H9 (cell line): Measurements from ENCODE around the gene ATP10B. TPM values are rescaled to one million over a fixed set of nuclear protein-coding genes. Genes with fewer than 3 reads are reported as not detected.

Experiments
- DNase-seq: peaks from one replicate; pipeline ENCODE4 v3.0.0-alpha.2; 2017
- H2AFZ ChIP-seq: one replicate; pipeline ENCODE4 v1.6.1; 2013; ENCODE audit warnings: mild to moderate bottlenecking, low read length, control low read depth, moderate library complexity
- H2AK5ac ChIP-seq: 2 replicates; pipeline ENCODE4 v1.6.1; 2013; ENCODE audit warnings: low read length, control low read depth, mixed read lengths; ENCODE audit not compliant: insufficient read length
- H2BK120ac ChIP-seq: one replicate; pipeline ENCODE4 v1.6.1; 2013; ENCODE audit warnings: low read depth, mild to moderate bottlenecking, low read length, control low read depth, inconsistent platforms; ENCODE audit not compliant: poor library complexity, severe bottlenecking
- H2BK12ac ChIP-seq: 2 replicates; pipeline ENCODE4 v1.6.1; 2013; ENCODE audit warnings: low read length, control low read depth, mixed read lengths, low read depth; ENCODE audit not compliant: insufficient read length
- H2BK15ac ChIP-seq: 2 replicates; pipeline ENCODE4 v1.6.1; 2013; ENCODE audit warnings: low read depth, low read length, control low read depth
- H2BK20ac ChIP-seq: one replicate; pipeline ENCODE4 v1.6.1; 2013; ENCODE audit warnings: low read depth, mild to moderate bottlenecking, low read length, control low read depth, inconsistent platforms; ENCODE audit not compliant: poor library complexity, severe bottlenecking
- H2BK5ac ChIP-seq: 2 replicates; pipeline ENCODE4 v1.6.1; 2013; ENCODE audit warnings: low read length, control low read depth, mixed read lengths; ENCODE audit not compliant: insufficient read length
- H3K14ac ChIP-seq: 2 replicates; pipeline ENCODE4 v1.6.1; 2013; ENCODE audit warnings: low read length, control low read depth; ENCODE audit not compliant: insufficient read depth
- H3K18ac ChIP-seq: 2 replicates; pipeline ENCODE4 v1.6.1; 2013; ENCODE audit warnings: low read depth, mild to moderate bottlenecking, mixed read lengths, low read length, control low read depth; ENCODE audit not compliant: insufficient read length
- H3K23ac ChIP-seq: 2 replicates; pipeline ENCODE4 v1.6.1; 2013; ENCODE audit warnings: low read length, control low read depth, mixed read lengths, low read depth; ENCODE audit not compliant: insufficient read length
- H3K23me2 ChIP-seq: 2 replicates; pipeline ENCODE4 v1.6.1; 2013; ENCODE audit warnings: low read depth, mild to moderate bottlenecking, mixed read lengths, low read length, control low read depth; ENCODE audit not compliant: insufficient read length, poor library complexity, severe bottlenecking
- H3K27ac ChIP-seq: 2 replicates; pipeline ENCODE4 v1.5.1; 2013; ENCODE audit warnings: low read length, control low read depth, mixed read lengths, low read depth; ENCODE audit not compliant: insufficient read length
- H3K27me3 ChIP-seq: 2 replicates; pipeline ENCODE4 v1.6.1; 2013; ENCODE audit warnings: low read length, control low read depth, inconsistent platforms; ENCODE audit not compliant: insufficient read depth
- H3K4ac ChIP-seq: 2 replicates; pipeline ENCODE4 v1.6.1; 2013; ENCODE audit warnings: low read depth, mild to moderate bottlenecking, control low read depth, inconsistent platforms, low read length, moderate library complexity
- H3K4me1 ChIP-seq: 2 replicates; pipeline ENCODE4 v1.6.1; 2013; ENCODE audit warnings: low read length, control low read depth, inconsistent platforms; ENCODE audit not compliant: insufficient read depth
- H3K4me2 ChIP-seq: 2 replicates; pipeline ENCODE4 v1.6.1; 2013; ENCODE audit warnings: low read length, control low read depth, mixed read lengths; ENCODE audit not compliant: insufficient read length, insufficient read depth
- H3K56ac ChIP-seq: 2 replicates; pipeline ENCODE4 v1.6.1; 2013; ENCODE audit warnings: low read depth, mild to moderate bottlenecking, mixed read lengths, low read length, control low read depth; ENCODE audit not compliant: insufficient read length
- H3K79me1 ChIP-seq: 2 replicates; pipeline ENCODE4 v1.6.1; 2013; ENCODE audit warnings: low read depth, mild to moderate bottlenecking, moderate library complexity, low read length, control low read depth, inconsistent platforms; ENCODE audit not compliant: insufficient read depth, poor library complexity, severe bottlenecking
- H3K79me2 ChIP-seq: 2 replicates; pipeline ENCODE4 v1.6.1; 2013; ENCODE audit warnings: low read length, control low read depth, inconsistent platforms; ENCODE audit not compliant: insufficient read depth
- H3K9ac ChIP-seq: 2 replicates; pipeline ENCODE4 v1.6.1; 2013; ENCODE audit warnings: low read length, control low read depth, mixed read lengths; ENCODE audit not compliant: insufficient read length; ENCODE audit errors: extremely low read depth
- H3K9me3 ChIP-seq: one replicate; pipeline ENCODE4 v1.6.1; 2013; ENCODE audit warnings: low read depth, low read length, inconsistent platforms; ENCODE audit not compliant: control insufficient read depth
- H3T11ph ChIP-seq: one replicate; pipeline ENCODE4 v1.6.1; 2013; ENCODE audit warnings: mild to moderate bottlenecking, low read length, control low read depth, inconsistent platforms
- H4K20me1 ChIP-seq: one replicate; pipeline ENCODE4 v1.6.1; 2013; ENCODE audit not compliant: control insufficient read depth, insufficient read length, insufficient read depth
- H4K5ac ChIP-seq: 2 replicates; pipeline ENCODE4 v1.6.1; 2013; ENCODE audit warnings: low read depth, mild to moderate bottlenecking, mixed read lengths, low read length, control low read depth; ENCODE audit not compliant: insufficient read length
- H4K8ac ChIP-seq: replicated peaks from 2 replicates; pipeline ENCODE4 v1.6.1; 2013; ENCODE audit warnings: low read length, control low read depth, mixed read lengths, low read depth; ENCODE audit not compliant: insufficient read length
- H4K91ac ChIP-seq: 2 replicates; pipeline ENCODE4 v1.6.1; 2013; ENCODE audit warnings: low read depth, mild to moderate bottlenecking, moderate library complexity, mixed read lengths, low read length, control low read depth; ENCODE audit not compliant: insufficient read length
- H3K27ac Mint-ChIP-seq, 3 experiments: 2 replicates in 2 of 3; 3 replicates in 1 of 3; pipeline ENCODE4 v1.8.0; 2020 to 2021; ENCODE audit warnings: mixed read lengths in 3 of 3, mild to moderate bottlenecking in 1 of 3, moderate library complexity in 1 of 3
- H3K27me3 Mint-ChIP-seq: 2 replicates; pipeline ENCODE4 v1.8.0; 2021; ENCODE audit warnings: low read depth, mild to moderate bottlenecking, moderate library complexity, mixed read lengths
- H3K36me3 Mint-ChIP-seq, 3 experiments: 2 replicates in 2 of 3; 3 replicates in 1 of 3; pipeline ENCODE4 v1.8.0; 2020 to 2021; ENCODE audit warnings: low read depth in 3 of 3, mixed read lengths in 3 of 3; ENCODE audit not compliant: insufficient read depth in 1 of 3
- H3K4me1 Mint-ChIP-seq, 2 experiments: 2 replicates each; pipeline ENCODE4 v1.8.0; 2020; ENCODE audit warnings: mixed read lengths in 2 of 2
- H3K4me3 Mint-ChIP-seq, 2 experiments: 2 replicates in 1 of 2; 3 replicates in 1 of 2; pipeline ENCODE4 v1.8.0; 2020 to 2021; ENCODE audit warnings: mild to moderate bottlenecking in 2 of 2, mixed read lengths in 2 of 2, moderate library complexity in 1 of 2
- H3K9me3 Mint-ChIP-seq, 2 experiments: 2 replicates in 1 of 2; 3 replicates in 1 of 2; pipeline ENCODE4 v1.8.0; 2020; ENCODE audit warnings: mild to moderate bottlenecking in 2 of 2, mixed read lengths in 2 of 2, moderate library complexity in 1 of 2
- CTCF ChIP-seq: fragments of 200-600 bp; sonication (generic); conservative IDR thresholded peaks from 3 replicates; pipeline ENCODE4 v1.8.0; 2021; ENCODE audit warnings: antibody characterized with exemption, mild to moderate bottlenecking
- WGBS: extraction: QIAGEN DNeasy Blood & Tissue Kit; methylation state at CpG from one replicate; pipeline ENCODE4 v1.1.7; 2013; ENCODE audit warnings: missing lambda C conversion rate, low lambda C conversion rate, mixed read lengths; ENCODE audit not compliant: insufficient read length; ENCODE audit errors: extremely low coverage; 5-methylcytosine and 5-hydroxymethylcytosine counted together
- total RNA-seq: library from RNA; stranded (reverse); gene quantifications from 2 replicates; pipeline ENCODE4 v1.2.1, GENCODE V29; 2021

ATP10B gene
- total RNA-seq, 1 experiment from 2014 or later: 0.42 TPM

- Histone ChIP-seq H3K56ac (no peak overlapping the region), H2AK5ac (no peak overlapping the region), H2BK5ac (no peak overlapping the region), H3K4me1 (no peaks in the 10 kb centered on the region), H3K27me3 (no peaks in the 10 kb centered on the region), H2BK15ac (no peak overlapping the region), H2BK12ac (no peak overlapping the region), H3K18ac (no peak overlapping the region), H4K91ac (no peak overlapping the region), H3T11ph (no peak overlapping the region), H3K79me2 (no peaks in the 10 kb centered on the region), H2BK20ac (no peak overlapping the region), H3K23me2 (no peaks in the 10 kb centered on the region), H2AFZ (no peak overlapping the region), H3K23ac (no peak overlapping the region), H3K79me1 (no peaks in the 10 kb centered on the region), H4K8ac (no peak overlapping the region), H3K4ac (no peak overlapping the region), H3K27ac (no peak overlapping the region), H3K4me2 (no peak overlapping the region), H4K5ac (no peak overlapping the region), H3K14ac (no peak overlapping the region), H3K9me3 (no peaks in the 10 kb centered on the region), H4K20me1 (no peaks in the 10 kb centered on the region), H3K9ac (no peak overlapping the region), H2BK120ac (no peak overlapping the region)
- peaks cover 0 to 2% of the 10 kb centered on the region in 2 experiments; a peak in 1 of 5 replicates for H3K9me3 Mint-ChIP-seq
- WGBS: no CpG with 5 or more reads among the region's 1 CpG
- TF ChIP-seq CTCF: no peak
- no peak overlapping the region for H3K4me3 Mint-ChIP-seq
- H3K27ac Mint-ChIP-seq: no peak overlapping the region
- no peaks in the 10 kb centered on the region for H3K36me3 Mint-ChIP-seq
- no peak for DNase-seq
- H3K4me1 Mint-ChIP-seq: peaks cover 8 to 14% of the 10 kb centered on the region in 2 experiments
- H3K27me3 Mint-ChIP-seq: no peaks in the 10 kb centered on the region
These were observed 166.8 kb downstream of the ATP10B start for GRCh38 chr5:160685219-160685618.
